NCI-H774 (cell line): ENCODE data around the gene PIK3R6.
"Not testable (repeated sequence)": the region's sequence is repeated elsewhere in the genome, so short reads cannot be mapped to it uniquely, and the experiment has no call there.

Source experiments
- DNase-seq: peaks from one replicate; lab custom pipeline; 2025; lab: John Stamatoyannopoulos, UW

Gene PIK3R6

GRCh38 chr17:8823279-8823678, 44.2 kb downstream of the PIK3R6 start:
- DNase-seq = no peak

GRCh38 chr17:8822401-8823035, 45.0 kb downstream of the PIK3R6 start:
- DNase-seq = no peak

DNA sequence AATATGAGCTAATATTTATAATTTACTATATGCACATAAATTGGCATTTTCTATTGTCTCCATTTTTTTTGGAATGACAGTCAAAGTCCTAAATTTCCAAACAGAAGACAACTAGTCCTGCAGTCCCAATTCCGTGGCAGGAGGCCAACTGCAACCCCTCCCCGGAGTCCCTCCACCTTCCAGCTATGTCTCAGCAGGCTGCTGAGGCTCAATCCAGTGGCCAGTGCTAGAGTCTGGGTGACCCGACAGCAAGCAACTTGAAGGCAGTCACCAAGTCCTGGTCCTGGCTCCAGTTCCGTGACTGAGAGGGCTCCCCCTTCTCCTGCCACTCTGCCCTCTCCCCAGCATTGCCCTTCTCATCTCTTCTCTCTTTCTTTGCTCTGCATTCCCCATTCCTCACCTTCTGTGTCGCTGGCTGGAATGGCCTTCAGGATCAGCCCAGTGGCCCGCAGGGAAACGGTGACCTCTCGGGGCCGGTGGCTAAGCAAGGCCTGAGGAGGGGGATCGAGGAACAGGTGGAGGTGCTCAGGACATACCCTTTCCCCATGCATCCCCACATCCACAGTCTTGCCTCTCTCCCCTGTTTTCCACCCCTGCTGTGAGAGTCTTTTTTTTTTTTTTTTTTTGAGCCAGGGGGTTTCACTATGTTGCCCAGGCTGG, 45.9 kb downstream of the PIK3R6 start:
- no peak for DNase-seq

GRCh38 chr17:8820311-8821010, 47.0 kb downstream of the PIK3R6 start:
- no peak for DNase-seq

DNA sequence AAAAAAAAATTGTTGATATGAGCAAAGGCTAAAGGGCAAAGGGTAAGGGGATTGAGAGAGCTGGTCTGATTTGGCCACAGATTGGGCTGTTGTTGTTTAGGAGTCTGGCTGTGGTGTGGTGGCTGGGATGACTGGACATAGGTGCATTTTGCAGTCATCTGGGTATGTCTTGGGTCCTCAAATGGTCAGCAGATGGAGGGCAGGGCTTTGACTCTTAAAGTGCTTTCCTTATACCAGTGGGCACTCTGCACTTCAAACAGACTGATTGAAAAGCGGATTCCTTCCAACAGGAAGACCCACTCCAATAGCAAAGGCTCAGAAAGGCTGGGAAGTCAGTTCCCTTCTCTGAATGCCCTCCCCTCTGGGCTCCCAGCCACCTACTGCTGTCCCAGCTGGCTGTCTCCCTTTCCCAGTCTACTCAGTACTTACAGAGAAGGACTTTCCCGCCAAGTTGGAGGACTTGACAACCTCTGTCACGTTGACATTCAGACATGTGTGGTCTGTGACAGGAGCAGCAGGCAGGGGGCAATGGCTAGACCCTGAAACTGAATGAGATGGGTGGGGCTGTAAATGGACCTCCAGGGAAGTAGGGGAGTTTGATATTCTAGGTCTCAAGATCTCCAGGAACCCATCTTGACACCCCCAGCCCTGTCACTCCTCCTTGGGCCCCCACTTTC, 48.7 kb downstream of the PIK3R6 start:
- no peak for DNase-seq

DNA sequence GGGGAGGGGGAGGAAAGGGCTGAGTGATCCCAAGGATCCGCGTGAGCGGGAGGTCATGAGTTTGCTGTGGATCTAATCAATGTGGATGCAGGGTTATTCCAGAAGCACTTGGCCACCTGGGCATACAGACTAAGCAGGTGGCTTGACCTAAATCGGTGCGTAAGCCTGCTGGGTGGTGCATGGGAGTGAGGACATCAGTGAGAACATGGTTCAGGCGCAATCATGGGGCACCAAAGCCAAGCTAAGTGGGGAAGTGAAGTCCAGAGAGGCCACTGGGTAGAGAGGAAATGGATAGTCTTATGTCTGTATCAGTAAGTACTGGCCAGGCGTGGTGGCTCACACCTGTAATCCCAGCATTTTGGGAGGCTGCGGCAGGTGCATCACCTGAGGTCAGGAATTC, 49.4 kb downstream of the PIK3R6 start:
- no peak for DNase-seq

GRCh38 chr17:8806926-8807550, 60.4 kb downstream of the PIK3R6 start:
- DNase-seq = no peak

- DNase-seq = no peak
Observed at GRCh38 chr17:8806253-8806925, 61.1 kb downstream of the PIK3R6 start.

- DNase-seq = not testable (repeated sequence)
Observed at GRCh38 chr17:8805396-8805795, 62.1 kb downstream of the PIK3R6 start.

GRCh38 chr17:8803531-8804420, 63.7 kb downstream of the PIK3R6 start:
- DNase-seq = no peak

GRCh38 chr17:8801135-8801840, 66.2 kb downstream of the PIK3R6 start:
- DNase-seq = no peak

- DNase-seq = no peak
Observed at GRCh38 chr17:8800656-8801055, 66.8 kb downstream of the PIK3R6 start.

GRCh38 chr17:8799570-8800212, 67.8 kb downstream of the PIK3R6 start:
- DNase-seq = no peak

DNA sequence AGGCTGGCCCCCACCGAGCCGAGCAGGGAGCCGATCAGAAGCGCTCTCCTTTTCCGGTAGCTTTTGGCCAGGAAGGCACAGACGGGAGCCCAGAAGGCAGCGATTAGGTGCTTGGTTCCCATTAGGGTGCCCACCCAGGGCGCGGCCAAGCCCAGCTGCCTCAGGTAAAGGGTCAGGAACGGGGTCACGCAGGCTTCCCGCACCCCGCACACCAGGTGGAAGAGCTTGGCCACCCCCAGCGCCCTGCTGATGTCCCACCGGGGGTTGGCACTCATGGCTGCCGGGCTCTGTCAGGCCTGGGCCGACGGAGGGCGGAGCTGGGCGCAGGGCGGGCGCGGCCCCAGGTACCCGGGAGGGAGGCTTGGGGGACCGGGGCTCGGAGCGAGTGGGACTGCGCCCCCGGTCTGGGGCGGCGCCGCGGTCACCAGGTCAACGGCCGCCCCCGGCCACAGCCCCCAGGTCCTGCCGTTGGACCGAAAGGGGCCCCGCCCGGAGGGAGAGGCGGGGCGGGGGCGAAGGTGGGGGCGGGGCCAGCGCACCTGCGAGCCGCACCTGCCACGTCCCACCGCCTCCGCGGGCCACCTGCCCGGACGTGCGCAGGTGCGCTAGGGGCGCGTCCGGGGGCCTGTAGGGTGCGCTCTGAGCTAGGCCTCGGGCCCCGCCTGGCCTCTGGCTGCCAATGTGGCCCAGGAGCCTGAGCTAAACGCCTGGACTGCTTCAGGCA, 68.5 kb downstream of the PIK3R6 start, which contains the start of gene MFSD6L:
TSS of gene MFSD6L (minus strand) at position 520 of the 724 bp plus-strand sequence. CDS start at position 275, 245 bp downstream.
- DNase-seq = peak; percentile 55

DNA sequence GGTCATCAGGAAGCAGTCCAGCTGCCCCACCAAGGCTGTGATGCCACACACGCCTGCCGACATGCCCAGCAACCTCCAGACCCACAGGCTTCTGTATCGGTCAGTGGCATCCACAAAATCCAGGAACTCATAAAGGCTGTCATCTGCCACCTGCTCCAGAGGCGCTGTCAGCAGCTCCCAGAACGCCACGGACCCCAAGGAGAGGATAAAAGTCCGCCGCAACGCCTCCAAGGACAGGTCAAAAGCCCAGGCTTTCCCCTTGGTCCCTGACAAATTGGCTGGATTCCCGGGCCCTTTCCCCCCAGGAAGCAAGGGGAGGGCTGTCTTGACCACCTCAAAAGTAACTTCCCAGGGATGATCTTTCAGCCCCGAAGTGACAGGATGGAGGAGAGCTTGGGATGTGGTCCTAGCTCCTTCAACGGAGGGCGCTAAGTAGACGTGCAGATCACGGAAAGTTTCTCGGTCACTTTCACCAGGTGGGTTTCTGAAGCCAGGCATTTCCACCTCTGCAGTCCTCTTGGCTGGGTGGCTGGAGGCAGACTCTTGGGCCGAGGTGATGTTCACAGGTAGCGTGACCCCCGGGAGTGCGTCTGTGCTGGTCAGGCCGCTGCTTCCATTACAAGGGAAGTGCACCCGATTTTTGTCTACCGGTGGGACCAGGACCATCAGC, 69.2 kb downstream of the PIK3R6 start:
- DNase-seq = no peak

- DNase-seq = no peak
Observed at GRCh38 chr17:8797621-8798175, 69.8 kb downstream of the PIK3R6 start.

- DNase-seq = no peak
Observed at GRCh38 chr17:8794636-8795035, 72.8 kb downstream of the PIK3R6 start.

GRCh38 chr17:8793649-8794048, 73.8 kb downstream of the PIK3R6 start:
- DNase-seq = no peak
